GM12878 (cell line): ENCODE data around the gene ADGRD1.
"Not testable (repeated sequence)": the region's sequence is repeated elsewhere in the genome, so short reads cannot be mapped to it uniquely, and the experiment has no call there.

Source experiments
- ASH2L ChIP-seq: fragments of 300-600, 200-600 bp; sonication (generic); IDR thresholded peaks from 2 replicates; pipeline ENCODE4 v1.6.1; 2017; ENCODE audit warnings: low read depth, mild to moderate bottlenecking, borderline replicate concordance
- BHLHE40 ChIP-seq, 2 experiments: fragments of 450-650 bp in 1 of 2; IDR thresholded peaks; 2 replicates each; pipeline ENCODE4 v1.6.1; 2011 to 2017; ENCODE audit warnings: low read depth in 2 of 2, borderline replicate concordance in 1 of 2, improper control_type of control experiment in 1 of 2, low read length in 1 of 2, mild to moderate bottlenecking in 1 of 2
- CHD1 ChIP-seq: IDR thresholded peaks from 2 replicates; pipeline ENCODE4 v1.6.1; 2012; ENCODE audit warnings: low read depth, low read length, improper control_type of control experiment
- CREM ChIP-seq: IDR thresholded peaks from 2 replicates; pipeline ENCODE4 v1.6.1; 2014; ENCODE audit warnings: antibody characterized with exemption, low read depth
- MAX ChIP-seq: IDR thresholded peaks from 2 replicates; pipeline ENCODE4 v1.6.1; 2012; ENCODE audit warnings: low read depth, low read length, improper control_type of control experiment
- MYC ChIP-seq: IDR thresholded peaks from 2 replicates; pipeline ENCODE4 v1.6.1; 2011; ENCODE audit warnings: mild to moderate bottlenecking, low read length, moderate library complexity, inconsistent platforms; ENCODE audit not compliant: insufficient read depth, insufficient replicate concordance, insufficient read length, severe bottlenecking
- POLR2A ChIP-seq: IDR thresholded peaks from 2 replicates; pipeline ENCODE4 v1.6.1; 2011; ENCODE audit warnings: low read depth, mild to moderate bottlenecking, low read length
- POLR2AphosphoS2 ChIP-seq: IDR thresholded peaks from 2 replicates; pipeline ENCODE4 v1.6.1; 2011; ENCODE audit warnings: low read depth, mild to moderate bottlenecking, low read length, improper control_type of control experiment, moderate library complexity
- TF ChIP-seq, protein P1 (sequence below), 3 experiments: IDR thresholded peaks in 2 of 3; conservative IDR thresholded peaks in 1 of 3; 2 replicates each; pipeline ENCODE4 v1.5.1; 2011; ENCODE audit warnings: low read depth in 3 of 3, low read length in 3 of 3, mild to moderate bottlenecking in 3 of 3, control low read depth in 2 of 3, moderate library complexity in 2 of 3, inconsistent platforms in 1 of 3, mixed read lengths in 1 of 3; ENCODE audit not compliant: control insufficient read depth in 2 of 3, insufficient read depth in 1 of 3; ENCODE audit errors: extremely low read depth in 1 of 3

DNA sequence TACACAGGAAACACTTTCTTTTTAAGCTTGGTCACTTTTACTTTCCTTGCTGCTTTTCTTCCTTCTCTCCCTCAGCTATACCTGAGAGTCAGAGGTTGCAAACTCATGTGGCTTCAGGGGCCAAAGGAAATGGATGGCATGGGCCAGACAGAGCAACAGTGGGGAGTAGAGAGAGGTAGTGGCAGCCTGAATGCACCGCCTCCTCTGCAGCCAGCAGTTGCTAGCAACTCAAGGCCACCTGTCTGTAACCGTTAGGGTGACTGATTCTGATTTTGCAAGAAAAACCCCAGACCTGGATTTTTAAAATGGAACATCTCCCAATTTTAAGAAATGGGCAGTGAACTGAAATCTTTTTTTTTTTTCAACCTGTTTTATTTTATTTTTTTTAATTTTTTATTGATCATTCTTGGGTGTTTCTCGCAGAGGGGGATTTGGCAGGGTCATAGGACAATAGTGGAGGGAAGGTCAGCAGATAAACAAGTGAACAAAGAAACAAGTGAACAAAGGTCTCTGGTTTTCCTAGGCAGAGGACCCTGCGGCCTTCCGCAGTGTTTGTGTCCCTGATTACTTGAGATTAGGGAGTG is 41.8 kb downstream of the ADGRD1 start:
- TF ChIP-seq ASH2L; MAX; POLR2AphosphoS2; BHLHE40 (IDR thresholded peaks at IDR 0.05; ENCODE audit: borderline replicate concordance in 1 of 2, low read depth in 2 of 2, low read length in 1 of 2); CHD1; MYC; CREM; POLR2A: not testable (repeated sequence)
- TF ChIP-seq, protein P1, sequence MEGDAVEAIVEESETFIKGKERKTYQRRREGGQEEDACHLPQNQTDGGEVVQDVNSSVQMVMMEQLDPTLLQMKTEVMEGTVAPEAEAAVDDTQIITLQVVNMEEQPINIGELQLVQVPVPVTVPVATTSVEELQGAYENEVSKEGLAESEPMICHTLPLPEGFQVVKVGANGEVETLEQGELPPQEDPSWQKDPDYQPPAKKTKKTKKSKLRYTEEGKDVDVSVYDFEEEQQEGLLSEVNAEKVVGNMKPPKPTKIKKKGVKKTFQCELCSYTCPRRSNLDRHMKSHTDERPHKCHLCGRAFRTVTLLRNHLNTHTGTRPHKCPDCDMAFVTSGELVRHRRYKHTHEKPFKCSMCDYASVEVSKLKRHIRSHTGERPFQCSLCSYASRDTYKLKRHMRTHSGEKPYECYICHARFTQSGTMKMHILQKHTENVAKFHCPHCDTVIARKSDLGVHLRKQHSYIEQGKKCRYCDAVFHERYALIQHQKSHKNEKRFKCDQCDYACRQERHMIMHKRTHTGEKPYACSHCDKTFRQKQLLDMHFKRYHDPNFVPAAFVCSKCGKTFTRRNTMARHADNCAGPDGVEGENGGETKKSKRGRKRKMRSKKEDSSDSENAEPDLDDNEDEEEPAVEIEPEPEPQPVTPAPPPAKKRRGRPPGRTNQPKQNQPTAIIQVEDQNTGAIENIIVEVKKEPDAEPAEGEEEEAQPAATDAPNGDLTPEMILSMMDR (IDR thresholded peaks at IDR 0.05 in 2 of 3, conservative IDR thresholded peaks at IDR 0.05 in 1 of 3; ENCODE audit: control insufficient read depth in 2 of 3, extremely low read depth in 1 of 3, insufficient read depth in 1 of 3, low read depth in 3 of 3, low read length in 3 of 3), result not testable (repeated sequence)
